ENCODE measurements around the gene SERAC1. TPM values are rescaled to one million over a fixed set of nuclear protein-coding genes. Genes with fewer than 3 reads are reported as not detected.

SERAC1 gene
- 2.2 to 3.8 TPM (median 3.3 TPM) in 5 replicates for total RNA-seq (2022; extraction: Qiagen RNA extraction; ENCODE audit: low read depth)

GRCh38 chr6:158168040-158168289, at the start of gene SERAC1:
Gene SERAC1 (minus strand): TSS chr6:158168262. CDS start chr6:158158363, 9,899 bp downstream.

Other genes with a start within 250 kb of the SERAC1 start
- gene SYNJ2, start 186.4 kb downstream of the SERAC1 start, total RNA-seq (2022; extraction: Qiagen RNA extraction; ENCODE audit: low read depth): 44.4 to 56.8 TPM (median 51.6 TPM) in 5 replicates
- gene GTF2H5, start 88 bp upstream of the SERAC1 start, total RNA-seq (2022; extraction: Qiagen RNA extraction; ENCODE audit: low read depth): 16.0 to 18.2 TPM (median 16.9 TPM) in 5 replicates
- gene TULP4, start 144.2 kb upstream of the SERAC1 start, total RNA-seq (2022; extraction: Qiagen RNA extraction; ENCODE audit: low read depth): 5.3 to 7.7 TPM (median 6.8 TPM) in 5 replicates

Data from A549 treated with ZK216348 at 1 μM for 4 hours (cell line).